GM21717 (cell line): Measurements from ENCODE around the gene MGST2.
"Not testable (repeated sequence)": the region's sequence is repeated elsewhere in the genome, so short reads cannot be mapped to it uniquely, and the experiment has no call there.

ENCODE experiments used
- ATAC-seq: cut with Tn5 transposase; IDR thresholded peaks from one replicate; pipeline ENCODE4 v1.9.1; 2021; ENCODE audit warnings: mild to moderate bottlenecking, moderate library complexity; ENCODE audit not compliant: unreplicated experiment

Gene MGST2

DNA sequence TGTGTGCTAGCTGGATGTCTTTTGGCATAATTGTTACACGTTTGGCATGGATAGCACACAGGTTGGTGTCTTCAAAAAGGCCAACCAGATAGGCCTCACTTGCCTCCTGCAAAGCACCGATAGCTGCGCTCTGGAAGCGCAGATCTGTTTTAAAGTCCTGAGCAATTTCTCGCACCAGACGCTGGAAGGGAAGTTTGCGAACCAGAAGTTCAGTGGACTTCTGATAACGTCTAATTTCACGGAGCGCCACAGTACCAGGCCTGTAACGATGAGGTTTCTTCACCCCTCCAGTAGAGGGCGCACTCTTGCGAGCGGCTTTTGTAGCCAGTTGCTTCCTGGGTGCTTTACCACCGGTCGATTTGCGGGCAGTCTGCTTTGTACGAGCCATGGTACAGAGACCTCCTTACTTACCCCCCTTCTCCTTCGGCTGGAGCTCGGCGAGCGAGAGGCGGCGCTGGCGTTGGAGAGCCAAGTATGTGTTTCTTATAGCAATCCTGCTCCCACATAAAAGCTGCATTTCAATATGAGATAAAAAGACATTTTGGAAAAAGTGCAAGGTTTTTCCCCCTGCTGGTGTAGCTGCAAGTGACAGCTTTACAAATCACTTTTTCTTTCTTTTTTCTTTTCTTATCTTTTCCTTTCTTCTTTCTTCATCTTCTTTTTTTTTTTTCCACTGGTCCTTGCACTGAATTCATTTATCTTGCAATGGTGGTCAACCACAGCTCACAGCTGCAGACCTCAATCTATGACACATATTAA lies 32.7 kb downstream of the MGST2 start:
- ATAC-seq, result not testable (repeated sequence)

- ATAC-seq, result no peak
Observed at GRCh38 chr4:139700568-139700967, 34.9 kb downstream of the MGST2 start.

DNA sequence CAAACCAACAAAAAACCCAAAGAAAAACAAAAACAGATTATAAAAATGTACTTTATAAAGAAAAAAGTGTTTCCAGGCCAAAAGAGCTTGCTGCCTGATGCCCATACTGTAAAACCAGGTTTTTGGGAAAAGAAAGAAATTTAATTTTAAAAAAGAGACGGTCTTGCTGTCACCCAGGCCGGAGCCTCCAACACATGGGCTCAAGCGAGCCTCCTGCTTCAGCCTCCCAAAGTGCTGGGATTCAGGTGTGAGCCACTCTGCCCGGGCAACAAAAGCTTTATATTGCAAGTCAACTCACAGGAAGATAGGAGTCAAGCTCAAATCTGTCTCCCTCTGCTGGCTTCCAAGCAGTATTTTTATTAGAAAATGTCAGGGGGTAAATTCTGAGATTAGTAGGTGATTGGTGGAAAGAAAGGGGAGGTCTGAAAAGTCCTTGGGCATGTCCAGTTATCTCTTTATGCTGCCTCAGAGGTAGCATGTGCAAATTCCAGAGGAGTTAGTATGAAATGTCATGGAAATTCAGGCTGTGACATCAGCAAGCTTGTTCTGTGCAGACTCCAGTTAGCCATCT lies 39.4 kb downstream of the MGST2 start:
- ATAC-seq, result no peak

GRCh38 chr4:139709660-139710059 lies 44.0 kb downstream of the MGST2 start:
- ATAC-seq, result no peak

- no peak for ATAC-seq
Observed at GRCh38 chr4:139710073-139710472, 44.5 kb downstream of the MGST2 start.

GRCh38 chr4:139711461-139711860 lies 45.8 kb downstream of the MGST2 start:
- no peak for ATAC-seq

DNA sequence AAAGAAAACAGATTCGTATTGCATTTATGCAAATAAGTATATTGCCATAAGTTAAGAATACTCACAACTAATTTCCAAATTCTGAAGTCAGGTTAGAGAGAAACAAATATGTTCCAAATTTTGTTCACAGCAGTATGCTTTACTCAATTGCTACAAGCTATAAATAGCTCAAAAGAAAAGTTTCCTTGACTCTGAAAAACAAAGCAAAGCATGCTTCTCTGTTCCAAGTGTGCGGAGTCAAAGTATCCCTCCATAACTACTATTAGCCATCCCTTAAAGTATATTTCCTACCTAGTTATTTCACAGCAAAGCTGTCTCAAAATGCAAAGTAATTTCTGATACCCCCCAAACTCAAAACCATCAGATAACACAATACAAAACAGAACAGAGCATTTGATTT lies 47.3 kb downstream of the MGST2 start:
- ATAC-seq, result no peak

DNA sequence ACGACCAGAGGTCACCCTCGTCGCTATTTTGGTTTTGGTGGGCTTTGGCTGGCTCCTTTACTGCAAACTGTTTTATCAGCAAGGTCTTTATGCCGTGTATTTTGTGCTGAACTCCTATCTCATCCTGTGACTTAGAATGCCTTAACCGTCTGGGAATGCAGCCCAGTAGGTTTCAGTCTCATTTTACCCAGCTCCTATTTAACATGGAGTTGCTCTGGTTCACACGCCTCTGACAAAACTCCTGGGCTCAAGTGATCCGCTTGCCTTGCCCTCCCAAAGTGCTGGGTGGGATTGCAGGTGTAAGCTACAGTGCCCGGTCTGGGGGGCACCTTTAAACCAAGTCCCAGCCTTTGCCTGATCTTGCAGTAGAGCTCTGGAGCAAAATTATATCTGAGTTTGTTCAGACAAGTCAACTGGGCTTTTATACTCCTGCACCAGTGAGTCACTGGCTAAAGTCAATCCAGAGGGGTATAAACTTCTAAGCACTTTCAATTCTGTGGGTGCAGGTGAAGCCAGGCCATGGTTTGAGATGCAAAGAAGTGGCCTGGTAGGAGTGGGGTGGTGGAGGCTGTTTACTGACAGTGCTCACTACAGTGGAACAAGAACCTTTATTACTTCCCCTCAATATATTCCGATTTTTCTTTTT lies 50.2 kb downstream of the MGST2 start:
- ATAC-seq, result no peak

GRCh38 chr4:139718358-139718757 lies 52.7 kb downstream of the MGST2 start:
- no peak for ATAC-seq

GRCh38 chr4:139718833-139719232 lies 53.2 kb downstream of the MGST2 start:
- no peak for ATAC-seq

DNA sequence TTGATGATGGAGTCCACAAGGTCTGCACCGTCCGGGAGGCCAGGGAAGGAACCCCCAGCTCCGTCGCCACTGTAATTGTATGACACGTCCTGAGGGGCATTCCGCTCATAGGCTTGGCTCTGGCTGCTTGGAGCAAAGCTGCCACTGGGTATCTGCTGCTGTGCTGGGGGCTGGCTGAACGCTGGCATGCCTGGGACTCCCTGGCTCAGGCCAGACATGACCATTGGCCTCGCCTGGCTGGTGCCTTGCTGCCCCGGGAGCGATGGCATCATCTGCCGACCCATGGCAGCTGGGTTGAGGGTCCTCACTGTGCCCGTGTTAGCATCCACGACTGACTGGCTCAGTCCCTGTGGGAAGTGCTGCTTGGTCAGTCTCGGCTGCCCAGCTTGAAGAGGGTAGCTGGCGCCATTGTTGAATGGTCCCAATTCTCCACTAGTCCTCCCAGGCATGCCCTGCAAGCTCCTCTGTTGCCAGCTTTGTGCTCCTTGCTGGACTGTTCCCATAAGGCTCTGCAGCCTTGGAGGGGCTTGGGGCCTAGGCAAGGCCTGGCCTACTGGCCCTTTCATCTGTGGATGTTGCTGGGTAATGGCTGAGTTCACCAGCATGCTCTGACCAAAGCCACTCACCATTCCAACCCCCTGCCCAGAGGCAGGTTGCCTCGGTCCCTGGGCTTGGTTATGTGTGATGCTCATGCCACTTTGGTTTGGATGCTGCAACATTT lies 53.9 kb downstream of the MGST2 start:
- no peak for ATAC-seq

GRCh38 chr4:139720806-139721205 lies 55.2 kb downstream of the MGST2 start:
- no peak for ATAC-seq

DNA sequence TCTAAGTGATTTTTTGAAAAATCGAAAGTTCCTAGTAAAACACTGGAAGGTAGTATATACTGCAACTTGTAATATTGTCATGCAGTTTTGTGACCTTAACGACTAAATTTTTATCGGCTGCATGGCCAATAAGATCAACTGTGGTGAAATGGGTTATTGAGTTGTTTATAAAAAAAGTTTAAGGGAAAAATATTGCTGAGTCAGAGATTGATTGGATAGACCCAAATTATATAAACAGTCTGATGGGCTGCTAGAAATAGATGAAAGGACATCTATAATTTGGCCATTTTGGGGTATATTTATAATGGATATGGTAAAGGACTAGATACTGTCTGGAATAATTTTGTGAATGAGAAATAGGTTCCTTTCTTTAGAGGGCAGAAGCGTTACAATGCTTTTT lies 56.2 kb downstream of the MGST2 start:
- no peak for ATAC-seq

DNA sequence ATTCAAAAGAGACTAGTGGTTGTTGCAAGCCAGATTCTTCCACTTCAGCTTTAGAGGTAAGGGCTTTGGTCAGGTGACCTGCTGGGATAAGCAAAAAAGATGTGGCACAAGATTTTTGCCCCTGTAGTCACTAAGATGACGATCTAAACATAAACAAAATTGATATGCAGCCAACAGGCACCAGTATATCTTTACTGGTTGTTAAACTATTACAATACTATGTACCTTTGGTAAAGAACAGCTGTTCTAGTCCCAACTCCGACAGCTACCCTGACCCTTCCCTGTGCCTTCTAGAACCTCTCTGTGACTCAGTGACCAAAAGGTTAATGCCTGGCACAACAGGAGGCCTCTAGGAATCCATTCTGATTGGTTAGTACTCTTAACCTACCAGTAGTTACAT lies 59.6 kb downstream of the MGST2 start:
- ATAC-seq, result no peak

DNA sequence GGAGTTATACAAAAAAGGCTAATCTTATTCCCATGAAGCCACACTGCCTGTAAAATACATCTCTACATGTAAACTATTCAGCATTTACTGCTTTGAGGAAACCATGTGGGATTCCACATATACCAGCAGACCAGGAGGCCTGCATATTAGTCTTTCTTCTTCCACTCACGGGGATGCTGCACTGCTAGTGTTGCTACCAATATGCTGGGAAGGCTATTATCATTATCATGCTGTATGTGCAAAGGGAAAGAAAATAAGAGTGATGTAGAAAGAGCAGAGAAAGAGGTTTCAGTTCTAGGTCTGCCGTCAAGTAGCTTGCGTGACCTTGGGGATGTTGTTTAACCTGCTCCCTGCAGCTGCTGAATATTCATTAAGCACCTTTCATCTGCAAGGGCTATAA lies 61.0 kb downstream of the MGST2 start:
- no peak for ATAC-seq

GRCh38 chr4:139728146-139728545 lies 62.5 kb downstream of the MGST2 start:
- no peak for ATAC-seq

DNA sequence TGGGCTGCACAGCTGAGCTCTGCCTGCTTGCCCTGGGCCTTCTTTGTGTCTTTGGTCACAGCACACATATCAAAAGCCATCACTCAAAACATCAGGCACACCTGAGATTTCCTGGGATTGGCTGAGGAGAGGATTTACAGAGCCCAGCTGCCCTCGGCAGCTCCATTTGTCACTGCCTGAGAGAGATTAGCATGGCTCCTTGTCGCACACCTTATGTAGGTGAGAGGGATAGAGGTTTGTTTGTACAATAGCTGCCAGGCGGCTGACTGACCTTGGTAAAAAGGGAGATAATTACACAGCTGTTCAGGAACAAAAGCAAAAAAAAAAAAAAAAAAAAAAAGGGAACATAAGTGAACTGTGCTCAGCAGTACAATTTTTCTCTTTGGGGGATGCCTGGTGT lies 63.2 kb downstream of the MGST2 start:
- ATAC-seq, result no peak

DNA sequence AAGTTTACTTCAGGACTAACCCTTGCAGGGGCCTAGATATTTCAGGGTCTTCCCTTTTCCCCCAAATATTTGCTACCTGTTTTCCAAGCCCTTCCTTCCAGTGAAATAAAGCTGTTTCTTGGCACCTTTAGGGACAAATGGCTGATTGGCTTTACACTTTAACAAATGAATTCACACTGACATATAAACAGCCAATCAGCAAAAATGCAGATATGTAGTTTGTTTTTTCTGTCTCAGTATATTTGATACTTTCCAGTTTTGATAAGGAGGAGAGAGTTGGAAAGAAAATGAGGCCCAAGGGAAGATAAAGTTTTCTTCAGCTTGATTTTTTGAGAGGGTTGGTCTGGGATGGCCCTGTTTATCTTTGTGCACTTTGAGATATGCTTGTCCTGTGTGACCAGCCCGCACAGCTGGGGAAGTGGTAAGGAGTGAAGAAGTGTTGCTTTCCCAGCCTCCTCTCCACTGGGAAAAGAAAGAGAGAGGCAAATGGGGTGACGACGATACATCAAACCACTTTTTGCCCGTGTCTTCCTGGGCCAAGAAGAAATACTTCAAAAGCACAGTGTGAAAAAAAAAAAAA lies 67.5 kb downstream of the MGST2 start:
- no peak for ATAC-seq

DNA sequence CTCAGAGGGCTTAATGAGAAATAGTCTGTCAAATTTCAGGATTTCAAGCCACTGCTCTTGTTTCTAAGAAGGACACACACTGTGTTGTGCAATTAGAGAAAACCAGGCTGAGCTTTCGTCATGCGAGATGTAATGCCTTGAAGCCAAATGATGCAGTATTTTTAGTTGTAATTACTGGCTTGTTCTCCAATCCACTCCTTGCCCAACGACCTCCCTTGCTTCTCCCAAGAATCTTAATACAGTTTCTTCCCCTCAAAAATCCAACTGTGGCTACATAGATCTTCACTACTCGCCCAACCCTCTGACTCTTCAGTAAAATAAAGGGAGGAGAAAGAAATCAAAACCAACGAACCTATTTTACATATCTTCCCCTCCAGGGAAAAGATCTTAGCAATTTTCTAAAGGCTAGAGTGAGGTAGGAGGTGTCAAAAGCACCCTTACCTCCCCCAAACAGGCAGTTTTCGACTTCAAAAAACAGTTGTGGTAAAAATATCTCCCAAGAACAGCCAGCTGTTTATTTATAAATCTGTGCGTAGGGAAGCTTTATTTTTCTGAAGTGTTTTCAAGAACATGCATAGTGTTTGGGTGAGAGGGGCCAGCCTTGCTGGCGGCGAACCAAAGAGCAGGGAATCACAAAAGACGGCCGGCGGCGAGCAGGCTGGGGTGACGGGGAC lies 68.7 kb downstream of the MGST2 start:
- ATAC-seq, result no peak

DNA sequence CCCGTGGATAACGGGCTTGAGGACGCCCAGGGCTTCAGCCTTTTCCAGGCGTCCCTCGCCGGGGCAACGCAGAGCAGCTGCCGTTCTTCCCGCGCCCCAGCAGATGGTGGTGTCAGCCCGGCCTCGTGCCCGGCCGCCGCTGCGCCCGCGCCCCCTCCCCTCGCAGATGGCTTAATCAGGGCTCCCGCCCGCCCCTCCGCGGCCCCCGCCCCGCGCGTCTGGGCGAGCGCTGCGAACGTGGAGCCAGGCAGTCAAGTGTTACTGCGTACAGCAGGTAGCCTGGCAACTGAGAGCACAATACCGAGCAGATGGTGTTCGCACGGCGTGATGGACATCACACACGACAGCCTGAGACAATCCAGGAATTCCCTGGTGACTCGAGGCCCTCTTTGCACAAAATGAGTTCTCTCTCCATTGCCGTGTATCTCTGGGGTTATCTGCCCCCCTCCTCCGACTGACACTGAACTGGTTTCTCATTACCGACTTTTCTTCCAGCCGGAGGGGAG lies 69.3 kb downstream of the MGST2 start:
- peak; percentile 55 for ATAC-seq
